ENCODE data around the gene MYH9.

DNA sequence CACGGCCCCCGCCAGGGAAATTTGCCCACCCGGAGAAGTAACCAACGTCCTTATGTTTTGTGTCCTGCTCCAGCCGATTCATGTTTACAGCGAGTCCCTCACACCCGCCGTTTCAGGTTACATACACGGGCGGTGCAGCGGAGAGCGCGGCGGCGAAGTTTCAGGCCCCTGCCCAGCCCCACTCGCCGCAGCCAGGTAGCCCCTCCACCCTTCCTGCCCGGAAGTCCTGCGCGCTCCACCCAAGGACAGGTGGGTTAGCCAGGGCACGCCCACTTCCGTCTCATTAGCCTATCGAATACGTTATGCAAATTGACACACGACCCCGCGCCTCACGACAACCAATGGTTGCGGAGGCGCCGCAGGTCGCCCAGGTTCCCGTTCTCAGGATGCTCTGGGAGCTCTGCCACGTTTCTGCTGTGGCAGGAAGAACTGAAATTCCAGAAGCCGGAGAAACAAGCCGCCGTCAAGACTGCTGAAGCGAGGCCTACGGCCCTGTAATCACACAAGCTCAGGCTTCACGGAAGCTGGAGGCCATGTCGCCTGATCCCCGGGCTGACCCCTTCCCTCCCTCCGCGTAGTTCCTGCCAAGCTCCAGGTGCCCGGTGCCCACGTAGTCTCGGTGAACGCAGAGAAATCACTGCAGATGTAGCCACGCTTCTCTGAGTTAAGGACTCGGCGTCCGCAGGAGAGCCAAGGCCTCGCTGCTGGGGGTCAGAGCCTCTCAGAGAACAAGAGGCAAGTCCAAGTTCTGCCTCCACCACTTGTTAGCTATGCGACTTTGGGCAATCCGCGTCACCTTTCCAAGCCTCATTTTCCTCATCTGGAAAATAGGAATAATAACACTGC is 22.4 kb upstream of the MYH9 start:
- TF ChIP-seq POLR2A (IDR thresholded peaks at IDR 0.05) = peak in 2 of 4 donors; percentile 77 to 89
- TF ChIP-seq CTCF (IDR thresholded peaks at IDR 0.05) = peak in 4 of 6 experiments; percentile 15 to 63 (median 37)

All from esophagus squamous epithelium (tissue), 4 donors.